Stimulated activated CD8-positive, alpha-beta memory T cell treated with anti-CD3 and anti-CD28 coated beads, Interleukin-2, amount 100 ng/mL, for 1 hour (primary cell): ENCODE measurements around the gene FBXW11.
"Not testable (repeated sequence)": the region's sequence is repeated elsewhere in the genome, so short reads cannot be mapped to it uniquely, and the experiment has no call there.

ENCODE experiments used
- DNase-seq, 2 donors: peaks; one replicate each; pipeline ENCODE4 v3.0.0-alpha.2; 2020; ENCODE audit warnings: low read depth in 2 of 2

Gene FBXW11

GRCh38 chr5:171984748-171985419 lies 21.6 kb downstream of the FBXW11 start:
- DNase-seq: no peak

- no peak for DNase-seq
Observed at GRCh38 chr5:171981847-171982246, 24.6 kb downstream of the FBXW11 start.

GRCh38 chr5:171980792-171981191 lies 25.6 kb downstream of the FBXW11 start:
- no peak for DNase-seq

GRCh38 chr5:171979606-171980005 lies 26.8 kb downstream of the FBXW11 start:
- DNase-seq: no peak

GRCh38 chr5:171978519-171978918 lies 27.9 kb downstream of the FBXW11 start:
- DNase-seq: no peak

GRCh38 chr5:171978016-171978415 lies 28.4 kb downstream of the FBXW11 start:
- DNase-seq: no peak

GRCh38 chr5:171977244-171977950 lies 29.0 kb downstream of the FBXW11 start:
- not testable (repeated sequence) for DNase-seq

GRCh38 chr5:171975877-171976667 lies 30.4 kb downstream of the FBXW11 start:
- no peak for DNase-seq

GRCh38 chr5:171975262-171975876 lies 31.1 kb downstream of the FBXW11 start:
- DNase-seq: no peak

- DNase-seq: no peak
Observed at GRCh38 chr5:171970826-171971225, 35.6 kb downstream of the FBXW11 start.

- no peak for DNase-seq
Observed at GRCh38 chr5:171969288-171969880, 37.1 kb downstream of the FBXW11 start.

- DNase-seq: no peak
Observed at GRCh38 chr5:171968531-171968930, 37.9 kb downstream of the FBXW11 start.

GRCh38 chr5:171966964-171967363 lies 39.5 kb downstream of the FBXW11 start:
- no peak for DNase-seq

GRCh38 chr5:171966270-171966669 lies 40.2 kb downstream of the FBXW11 start:
- DNase-seq: no peak

GRCh38 chr5:171965745-171966144 lies 40.7 kb downstream of the FBXW11 start:
- DNase-seq: no peak

- no peak for DNase-seq
Observed at GRCh38 chr5:171963416-171963815, 43.0 kb downstream of the FBXW11 start.

GRCh38 chr5:171961117-171961516 lies 45.3 kb downstream of the FBXW11 start:
- DNase-seq: no peak

GRCh38 chr5:171957591-171958251 lies 48.7 kb downstream of the FBXW11 start:
- DNase-seq: no peak

- DNase-seq: no peak
Observed at GRCh38 chr5:171956887-171957495, 49.4 kb downstream of the FBXW11 start.

- no peak for DNase-seq
Observed at GRCh38 chr5:171956314-171956713, 50.1 kb downstream of the FBXW11 start.

GRCh38 chr5:171955761-171956160 lies 50.7 kb downstream of the FBXW11 start:
- DNase-seq: no peak
